Heart left ventricle (tissue), 16 donors: ENCODE data around the gene NT5C2. TPM values are rescaled to one million over a fixed set of nuclear protein-coding genes. Genes with fewer than 3 reads are reported as not detected.
"Not testable (repeated sequence)": the region's sequence is repeated elsewhere in the genome, so short reads cannot be mapped to it uniquely, and the experiment has no call there.

Source experiments
- ATAC-seq, 4 donors: fragments of 200-7000 bp; cut with Tn5 transposase; one replicate each; pipeline ENCODE4 v1.9.1; 2020 to 2022; ENCODE audit warnings: moderate library complexity in 4 of 4, mild to moderate bottlenecking in 3 of 4, moderate number of reproducible peaks in 1 of 4
- DNase-seq, 5 donors: peaks; one replicate each; pipeline ENCODE4 v3.0.0-alpha.2; 2020
- H3K27ac ChIP-seq, 12 donors: fragments of 200-600 bp; sonication (generic) in 4 of 12; one replicate each; pipeline versions ENCODE4 v1.5.0 to v1.8.0; 2016 to 2022; ENCODE audit warnings: mild to moderate bottlenecking in 2 of 12
- H3K27me3 ChIP-seq, 9 donors: fragments of 200-600 bp; sonication (generic) in 2 of 9; one replicate each; pipeline versions ENCODE4 v1.5.1 to v1.8.0; 2016 to 2022; ENCODE audit warnings: mild to moderate bottlenecking in 3 of 9
- H3K36me3 ChIP-seq, 9 donors: fragments of 200-600 bp; sonication (generic) in 2 of 9; one replicate each; pipeline versions ENCODE4 v1.5.0 to v1.8.0; 2018 to 2022; ENCODE audit warnings: mild to moderate bottlenecking in 2 of 9
- H3K4me1 ChIP-seq, 12 donors: fragments of 200-600 bp; sonication (generic) in 4 of 12; one replicate each; pipeline versions ENCODE4 v1.5.0 to v1.8.0; 2016 to 2022; ENCODE audit warnings: mild to moderate bottlenecking in 3 of 12
- H3K4me3 ChIP-seq, 12 donors: fragments of 200-600 bp; sonication (generic) in 4 of 12; one replicate each; pipeline versions ENCODE4 v1.5.0 to v1.8.0; 2017 to 2022; ENCODE audit warnings: mild to moderate bottlenecking in 9 of 12, moderate library complexity in 4 of 12
- H3K9me3 ChIP-seq, 12 donors: fragments of 200-600 bp; sonication (generic) in 4 of 12; one replicate each; pipeline versions ENCODE4 v1.5.0 to v1.8.0; 2016 to 2022; ENCODE audit warnings: mild to moderate bottlenecking in 1 of 12
- CTCF ChIP-seq, 12 donors: fragments of 200-600 bp; sonication (generic) in 4 of 12; IDR thresholded peaks; one replicate each; pipeline versions ENCODE4 v1.5.0 to v1.8.0; 2018 to 2022; ENCODE audit warnings: antibody characterized with exemption in 12 of 12, mild to moderate bottlenecking in 5 of 12
- POLR2A ChIP-seq, 2 donors: fragments of 450-650 bp; IDR thresholded peaks; one replicate each; pipeline ENCODE4 v1.6.1; 2017; ENCODE audit warnings: antibody characterized with exemption in 2 of 2, mild to moderate bottlenecking in 2 of 2, moderate library complexity in 2 of 2
- WGBS, 4 donors: extraction: QIAGEN DNeasy Blood & Tissue Kit in 2 of 4; methylation state at CpG; one replicate each; pipeline versions ENCODE4 v1.1.5 to v1.1.7; 2013 to 2018; 5-methylcytosine and 5-hydroxymethylcytosine counted together
- intact Hi-C, 10 donors: fragments of 100-400 bp; cut with DNase I; formaldehyde crosslinking; loops; one replicate each; pipeline versions ENCODE4 v1.11.1 to v1.14.2; 2022
- polyA plus RNA-seq, 2 donors: library from polyadenylated mRNA; stranded (reverse); fragments of 200-250 nt; gene quantifications; one replicate each; pipeline ENCODE4 v1.2.3, GENCODE V29; 2013
- total RNA-seq, 9 donors: library from RNA; depleted of rRNA in 2 of 9; stranded (reverse); fragments of >200 nt in 2 of 9; fragmentation: NEBNext Ultra II Directional in 3 of 9; extraction: Animal tissue kit (Norgen Biotek cat#: 25700) in 3 of 9; gene quantifications; one replicate each; pipeline versions ENCODE4 v1.1.0 to v1.2.4, GENCODE V29; 2016 to 2023
- donor health status: ischemic (EF 13 %, LVEDD 7.1; RV severe dilation, severe dysfunction).
- donor health status: healthy with polysubstance abuse.
- donor health status: DM: no; HTN: yes; CAD: no.
- donor health status: DM: no; HTN: no; CAD: no.
- donor health status: ischemic (EF 25% LVEDD 6.9; RV normal size, moderate dysfunction).
- donor health status: ischemic (EF 25% LVEDD 5.7; RV mildly dilated, moderate dysfunction).
- donor health status: healthy.
- donor health status: DM: yes; HTN: yes; CAD: no.
- donor health status: ischemic (EF 35%, LVEDD 5.7; RV mildly dilated, moderate dysfunction).
- donor health status: nonischemic (EF 11% LVEDD 7.7; RV severe dilation, severe dysfunction).
- donor health status: DM: yes; HTN: yes; CAD: no.
- donor health status: PGD.
- donor health status: ischemic (EF 29% LVEDD 5.4; RV normal size, mild dysfunction).
- donor health status: nonischemic (EF 23%, LVEDD 6.1; RV moderate dilation, normal function).

The NT5C2 gene
- total and polyA plus RNA-seq, 11 donors: 26.2 to 70.6 (median 43.6) TPM

GRCh38 chr10:103067956-103068355 lies 125.1 kb downstream of the NT5C2 start:
- H3K4me3 ChIP-seq: no peak overlapping the region
- ATAC-seq (no peak), DNase-seq (no peak)
- no peaks in the 10 kb centered on the region for H3K27me3 ChIP-seq
- H3K36me3 ChIP-seq: peaks cover 0 to 30% (median 7%) of the 10 kb centered on the region in 9 donors
- intact Hi-C loops: loop anchor here (2.0 to 10.0 kb wide), 11 partner anchors 151 to 343 kb away; partner anchors contain the start of genes CYP17A1 (in 5 of the 10), CNNM2 (in 3 of the 10) and RPEL1 (in 1 of the 10)
- no peak for TF ChIP-seq CTCF (IDR thresholded peaks at IDR 0.05)
- no peak for TF ChIP-seq POLR2A (IDR thresholded peaks at IDR 0.05)
- H3K4me1 ChIP-seq: peaks cover 0 to 18% (median 0%) of the 10 kb centered on the region in 12 donors
- no peaks in the 10 kb centered on the region for H3K9me3 ChIP-seq
- 79 to 90% (median 86%) methylated on average over 6 of the region's 6 CpGs for WGBS, 4 donors
- no peak overlapping the region for H3K27ac ChIP-seq

GRCh38 chr10:103067484-103067883 lies 125.6 kb downstream of the NT5C2 start:
- intact Hi-C loops: loop anchor here (2.0 to 10.0 kb wide), 10 partner anchors 150 to 343 kb away; partner anchors contain the start of genes CYP17A1 (in 5 of the 10), CNNM2 (in 3 of the 10) and RPEL1 (in 1 of the 10)
- no peak for ATAC-seq
- WGBS, 4 donors: 92 to 98% (median 98%) methylated on average over 2 of the region's 2 CpGs
- TF ChIP-seq CTCF (IDR thresholded peaks at IDR 0.05) (no peak), POLR2A (IDR thresholded peaks at IDR 0.05) (no peak)
- no peak for DNase-seq
- no peaks in the 10 kb centered on the region for H3K9me3 ChIP-seq
- H3K4me3 ChIP-seq: no peak overlapping the region
- H3K27me3 ChIP-seq: no peaks in the 10 kb centered on the region
- H3K36me3 ChIP-seq: peaks cover 0 to 30% (median 7%) of the 10 kb centered on the region in 9 donors
- H3K27ac ChIP-seq: no peak overlapping the region
- peaks cover 0 to 18% (median 0%) of the 10 kb centered on the region in 12 donors for H3K4me1 ChIP-seq

GRCh38 chr10:103067099-103067477 lies 126.0 kb downstream of the NT5C2 start:
- peaks cover 0 to 18% (median 0%) of the 10 kb centered on the region in 12 donors for H3K4me1 ChIP-seq
- intact Hi-C loops: loop anchor here (2.0 to 10.0 kb wide), 10 partner anchors 150 to 342 kb away; partner anchors contain the start of genes CYP17A1 (in 5 of the 10), CNNM2 (in 3 of the 10) and RPEL1 (in 1 of the 10)
- ATAC-seq, H3K27ac ChIP-seq, H3K4me3 ChIP-seq, H3K27me3 ChIP-seq, H3K9me3 ChIP-seq, DNase-seq: not testable (repeated sequence)
- 90 to 95% (median 94%) methylated on average over 4 of the region's 4 CpGs for WGBS, 4 donors
- peaks cover 0 to 26% (median 7%) of the 10 kb centered on the region in 9 donors for H3K36me3 ChIP-seq

GRCh38 chr10:103066141-103067098 lies 126.7 kb downstream of the NT5C2 start:
- ATAC-seq (no peak), DNase-seq (no peak)
- WGBS, 4 donors: 90 to 93% (median 92%) methylated on average over 16 of the region's 16 CpGs
- TF ChIP-seq CTCF (IDR thresholded peaks at IDR 0.05): no peak
- no peak for TF ChIP-seq POLR2A (IDR thresholded peaks at IDR 0.05)
- Histone ChIP-seq H3K27ac (no peak overlapping the region), H3K36me3 (peaks cover 0 to 19% (median 7%) of the 10 kb centered on the region in 9 donors), H3K27me3 (no peaks in the 10 kb centered on the region), H3K4me3 (no peak overlapping the region), H3K4me1 (peaks cover 0 to 18% (median 0%) of the 10 kb centered on the region in 12 donors), H3K9me3 (no peaks in the 10 kb centered on the region)
- intact Hi-C loops: loop anchor here (2.0 to 10.0 kb wide), 10 partner anchors 149 to 342 kb away; partner anchors contain the start of genes CYP17A1 (in 5 of the 10), CNNM2 (in 3 of the 10) and RPEL1 (in 1 of the 10)
